Measurements from ENCODE around the gene KRT7.
"Not testable (repeated sequence)": the region's sequence is repeated elsewhere in the genome, so short reads cannot be mapped to it uniquely, and the experiment has no call there.

KRT7 gene

GRCh38 chr12:52255926-52256583 lies 23.0 kb downstream of the KRT7 start:
- no peak for DNase-seq (ENCODE audit: low read depth in 2 of 2)

GRCh38 chr12:52256584-52256935 lies 23.5 kb downstream of the KRT7 start:
- DNase-seq (ENCODE audit: low read depth in 2 of 2): no peak

GRCh38 chr12:52257074-52257551 lies 24.1 kb downstream of the KRT7 start:
- no peak for DNase-seq (ENCODE audit: low read depth in 2 of 2)

- DNase-seq (ENCODE audit: low read depth in 2 of 2): not testable (repeated sequence)
Measured at GRCh38 chr12:52257922-52258321, 24.9 kb downstream of the KRT7 start.

GRCh38 chr12:52258335-52258901 lies 25.4 kb downstream of the KRT7 start:
- no peak for DNase-seq (ENCODE audit: low read depth in 2 of 2)

GRCh38 chr12:52259657-52260243 lies 26.7 kb downstream of the KRT7 start:
- DNase-seq (ENCODE audit: low read depth in 2 of 2): no peak

- DNase-seq (ENCODE audit: low read depth in 2 of 2): no peak
Measured at GRCh38 chr12:52260361-52261207, 27.5 kb downstream of the KRT7 start.

GRCh38 chr12:52261208-52261484 lies 28.1 kb downstream of the KRT7 start:
- DNase-seq (ENCODE audit: low read depth in 2 of 2): no peak

- DNase-seq (ENCODE audit: low read depth in 2 of 2): no peak
Measured at GRCh38 chr12:52262286-52262685, 29.2 kb downstream of the KRT7 start.

GRCh38 chr12:52263761-52264434 lies 30.9 kb downstream of the KRT7 start:
- DNase-seq (ENCODE audit: low read depth in 2 of 2): no peak

- no peak for DNase-seq (ENCODE audit: low read depth in 2 of 2)
Measured at GRCh38 chr12:52264435-52264825, 31.4 kb downstream of the KRT7 start.

GRCh38 chr12:52266514-52266913 lies 33.5 kb downstream of the KRT7 start:
- DNase-seq (ENCODE audit: low read depth in 2 of 2): no peak

GRCh38 chr12:52267266-52267665 lies 34.2 kb downstream of the KRT7 start:
- DNase-seq (ENCODE audit: low read depth in 2 of 2): no peak

GRCh38 chr12:52267699-52268098 lies 34.7 kb downstream of the KRT7 start:
- DNase-seq (ENCODE audit: low read depth in 2 of 2): no peak

- no peak for DNase-seq (ENCODE audit: low read depth in 2 of 2)
Measured at GRCh38 chr12:52268212-52268611, 35.2 kb downstream of the KRT7 start.

GRCh38 chr12:52270541-52271070 lies 37.6 kb downstream of the KRT7 start:
- DNase-seq (ENCODE audit: low read depth in 2 of 2): no peak

- no peak for DNase-seq (ENCODE audit: low read depth in 2 of 2)
Measured at GRCh38 chr12:52271158-52271557, 38.1 kb downstream of the KRT7 start.

GRCh38 chr12:52274521-52275120 lies 41.6 kb downstream of the KRT7 start, which contains the start of gene KRT86:
Gene KRT86 (plus strand): TSS chr12:52274645. CDS start chr12:52301917, 27,272 bp downstream.
- DNase-seq (ENCODE audit: low read depth in 2 of 2): no peak

- DNase-seq (ENCODE audit: low read depth in 2 of 2): no peak
Measured at GRCh38 chr12:52275686-52276085, 42.6 kb downstream of the KRT7 start.

- no peak for DNase-seq (ENCODE audit: low read depth in 2 of 2)
Measured at GRCh38 chr12:52277486-52278245, 44.6 kb downstream of the KRT7 start.
